Immature natural killer cell (primary cell): ENCODE measurements around the gene ARPIN. TPM values are rescaled to one million over a fixed set of nuclear protein-coding genes. Genes with fewer than 3 reads are reported as not detected.
"Not testable (repeated sequence)": the region's sequence is repeated elsewhere in the genome, so short reads cannot be mapped to it uniquely, and the experiment has no call there.

ENCODE experiments used
- DNase-seq, 3 donors: peaks; one replicate each; pipeline ENCODE4 v3.0.0; 2022; ENCODE audit warnings: mixed read lengths in 1 of 3
- H3K27ac Mint-ChIP-seq, 6 donors: one replicate each; pipeline ENCODE4 v1.8.0; 2020; ENCODE audit warnings: mixed read lengths in 6 of 6, mild to moderate bottlenecking in 5 of 6, inconsistent platforms in 4 of 6, moderate library complexity in 3 of 6
- H3K27me3 Mint-ChIP-seq, 3 donors: one replicate each; pipeline ENCODE4 v1.8.0; 2020 to 2021; ENCODE audit warnings: low read depth in 3 of 3, mild to moderate bottlenecking in 3 of 3, mixed read lengths in 3 of 3, moderate library complexity in 3 of 3, inconsistent platforms in 1 of 3
- H3K36me3 Mint-ChIP-seq, 3 donors: one replicate each; pipeline ENCODE4 v1.8.0; 2020; ENCODE audit warnings: mixed read lengths in 3 of 3, inconsistent platforms in 2 of 3, mild to moderate bottlenecking in 2 of 3
- H3K4me1 Mint-ChIP-seq, 2 donors: one replicate each; pipeline ENCODE4 v1.8.0; 2020; ENCODE audit warnings: inconsistent platforms in 2 of 2, mild to moderate bottlenecking in 2 of 2, mixed read lengths in 2 of 2, moderate library complexity in 1 of 2
- H3K4me3 Mint-ChIP-seq, 5 donors: one replicate each; pipeline ENCODE4 v1.8.0; 2020; ENCODE audit warnings: mild to moderate bottlenecking in 5 of 5, mixed read lengths in 5 of 5, inconsistent platforms in 3 of 5, moderate library complexity in 3 of 5
- H3K9me3 Mint-ChIP-seq, 6 donors: one replicate each; pipeline ENCODE4 v1.8.0; 2020; ENCODE audit warnings: mild to moderate bottlenecking in 6 of 6, mixed read lengths in 6 of 6, inconsistent platforms in 4 of 6, moderate library complexity in 3 of 6
- polyA plus RNA-seq, 3 donors: library from polyadenylated mRNA; unstranded; fragments of 300-500 nt; fragmentation: Illumina TruSeq; gene quantifications; one replicate each; pipeline ENCODE4 v1.2.3, GENCODE V29; 2021

Gene ARPIN
- polyA plus RNA-seq, result under 1 TPM in 1 of 3 donors, not detected in 2; 0.23 TPM

DNA sequence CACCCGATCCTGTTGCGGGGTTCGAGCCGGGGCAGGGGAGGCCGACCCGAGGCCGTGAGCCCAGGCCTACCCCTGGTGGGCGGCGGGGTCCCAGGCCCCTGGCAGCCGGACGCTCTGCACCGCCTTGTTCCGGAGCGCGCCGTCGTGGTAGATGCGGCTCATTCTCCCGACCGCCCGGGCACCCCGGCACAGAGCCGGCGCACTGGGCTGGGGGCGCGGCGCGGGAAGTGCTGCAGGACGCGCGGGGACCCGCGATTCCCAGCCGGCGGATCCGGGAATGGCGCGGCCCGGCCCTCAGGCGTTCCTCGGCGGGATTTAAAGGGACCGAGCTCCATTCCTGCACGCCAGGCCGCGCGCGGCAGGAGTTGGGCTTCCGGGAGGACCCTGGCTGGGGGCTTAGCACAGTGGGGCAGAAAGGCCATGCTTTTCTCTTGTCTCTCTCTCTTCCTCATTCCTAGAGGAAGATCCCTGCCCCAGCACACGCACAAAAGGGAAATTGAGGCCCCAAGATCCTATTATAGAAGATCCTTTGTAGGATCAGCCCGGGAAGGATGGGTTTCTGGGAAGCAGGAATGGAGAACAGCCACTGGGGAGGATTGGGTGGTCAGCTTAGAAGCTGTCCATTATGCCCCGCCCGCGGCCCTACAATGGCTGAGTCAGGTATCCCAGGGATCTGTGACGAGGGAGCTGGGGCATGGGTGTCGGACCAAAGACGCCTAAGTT lies at the start of gene ARPIN:
ARPIN (minus strand) TSS at position 279 of the 723 bp plus-strand sequence; CDS start at position 162, 117 bp downstream.
- DNase-seq, result peak in 1 of 3 donors; percentile 18
- Mint-ChIP-seq H3K4me1 (peaks cover 9 to 17% of the 10 kb centered on the region in 2 donors), H3K27ac (no peak within 1 kb of the TSS)

DNA sequence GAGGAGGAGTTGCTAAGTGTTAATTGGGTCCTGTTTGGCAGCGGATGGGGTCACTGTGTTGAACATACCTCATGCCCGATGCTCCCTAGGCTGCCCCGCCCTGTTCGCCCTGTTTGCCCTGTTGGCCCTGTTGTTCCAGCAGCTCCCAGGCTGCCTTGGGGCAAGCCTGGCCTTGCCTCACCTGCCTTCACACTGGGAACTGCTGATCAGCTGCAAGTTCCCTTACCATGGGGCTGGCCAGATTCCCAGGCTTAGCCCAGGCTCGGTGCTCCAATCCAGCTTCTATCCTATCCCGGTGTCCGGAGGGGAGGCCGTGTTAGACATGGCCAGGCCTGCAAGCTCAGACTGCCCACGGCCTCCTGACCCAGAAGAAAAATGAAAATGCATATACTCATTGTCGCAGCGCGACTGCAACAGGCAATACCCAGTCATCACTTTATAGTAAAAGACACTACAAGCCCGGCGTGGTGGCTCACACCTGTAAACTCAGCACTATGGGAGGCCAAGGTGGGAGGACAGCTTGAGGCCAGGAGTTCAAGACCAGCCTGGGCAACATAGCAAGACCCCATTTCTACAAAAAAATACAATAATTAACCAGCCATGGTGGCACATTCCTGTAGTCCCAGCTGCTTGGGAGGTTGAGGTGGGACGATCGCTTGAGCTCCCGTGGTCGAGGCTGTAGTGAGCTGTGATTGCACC lies 45.5 kb upstream of the ARPIN start:
- Mint-ChIP-seq H3K36me3 (no peaks in the 10 kb centered on the region), H3K9me3 (peaks cover 0 to 2% (median 0%) of the 10 kb centered on the region in 6 donors), H3K27ac (peak overlapping the region in 1 of 6 donors; percentile 66), H3K4me3 (no peak overlapping the region), H3K27me3 (no peaks in the 10 kb centered on the region), H3K4me1 (no peaks in the 10 kb centered on the region)
- no peak for DNase-seq

More for the DNA sequence above, at the start of gene ARPIN:
- H3K9me3 Mint-ChIP-seq, result no peaks in the 10 kb centered on the region
- H3K4me3 Mint-ChIP-seq, result peak within 1 kb of the TSS; percentile 45 to 65 (median 58)
- H3K36me3 Mint-ChIP-seq, result no peaks in the 10 kb centered on the region
- peaks cover 8 to 24% (median 10%) of the 10 kb centered on the region in 3 donors for H3K27me3 Mint-ChIP-seq

DNA sequence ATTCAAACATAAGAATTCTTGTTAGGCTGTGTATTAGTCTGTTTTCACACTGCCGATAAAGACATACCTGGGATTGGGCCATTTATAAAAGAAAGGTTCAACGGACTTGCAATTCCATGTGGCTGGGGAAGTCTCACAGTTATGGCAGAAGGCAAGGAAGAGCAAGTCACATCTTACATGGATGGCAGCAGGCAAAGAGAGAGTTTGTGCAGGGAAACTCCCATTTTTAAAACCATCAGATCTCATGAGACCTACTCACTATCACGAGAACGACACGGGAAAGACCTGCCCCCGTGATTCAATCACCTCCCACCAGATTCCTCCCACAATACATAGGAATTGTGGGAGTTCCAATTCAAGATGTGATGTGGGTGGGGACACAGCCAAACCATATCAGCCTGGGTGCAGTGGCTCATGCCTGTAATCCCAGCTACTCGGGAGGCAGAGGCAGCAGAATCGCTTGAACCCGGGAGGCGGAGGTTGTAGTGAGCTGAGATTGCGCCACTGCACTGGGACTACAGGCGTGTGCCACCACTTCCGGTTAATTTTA lies 42.8 kb upstream of the ARPIN start:
- not testable (repeated sequence) for DNase-seq, H3K9me3 Mint-ChIP-seq, H3K27me3 Mint-ChIP-seq, H3K4me3 Mint-ChIP-seq, H3K27ac Mint-ChIP-seq, H3K36me3 Mint-ChIP-seq, H3K4me1 Mint-ChIP-seq

DNA sequence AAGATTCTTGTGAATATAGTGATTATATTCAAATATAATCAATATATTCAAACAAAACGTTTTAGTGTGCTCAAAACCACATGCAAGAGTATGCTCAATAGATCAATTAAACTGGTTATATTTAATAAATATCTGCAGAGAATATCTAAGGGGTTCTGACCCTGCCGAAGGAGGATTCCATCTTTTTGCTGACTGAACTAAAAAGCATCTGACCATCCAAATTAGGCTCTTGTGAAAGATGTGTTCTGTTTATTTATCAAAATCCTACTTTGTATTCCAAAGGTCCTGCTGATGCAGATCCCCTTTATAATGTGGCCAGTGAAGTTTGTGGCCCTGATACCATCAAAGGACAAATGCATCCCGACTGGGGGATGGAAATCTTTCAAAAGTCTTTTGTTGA lies 41.8 kb upstream of the ARPIN start:
- Mint-ChIP-seq H3K9me3 (peaks cover 0 to 2% (median 0%) of the 10 kb centered on the region in 6 donors), H3K27ac (no peak overlapping the region), H3K36me3 (no peaks in the 10 kb centered on the region), H3K4me1 (no peaks in the 10 kb centered on the region), H3K27me3 (no peaks in the 10 kb centered on the region), H3K4me3 (no peak overlapping the region)
- no peak for DNase-seq

DNA sequence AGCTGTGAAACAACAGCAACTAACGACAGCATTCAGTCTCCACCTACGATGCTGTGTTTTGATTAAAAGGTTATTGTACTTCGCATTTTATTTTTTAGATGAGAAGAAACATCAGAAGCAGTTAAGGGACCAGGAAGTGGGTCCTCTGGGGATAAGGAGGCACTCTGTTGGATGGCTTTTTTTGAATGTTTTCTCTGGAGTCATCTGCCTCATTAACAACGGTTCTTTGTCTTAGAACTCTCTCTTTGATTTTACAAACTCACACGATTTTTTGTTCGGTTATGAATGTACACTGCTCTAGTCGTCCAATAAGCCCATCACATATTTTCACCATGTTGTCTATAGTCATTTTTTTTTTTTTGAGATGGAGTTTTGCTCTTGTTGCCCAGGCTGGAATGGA lies 36.0 kb upstream of the ARPIN start:
- Mint-ChIP-seq H3K9me3 (no peaks in the 10 kb centered on the region), H3K36me3 (no peaks in the 10 kb centered on the region), H3K4me1 (no peaks in the 10 kb centered on the region), H3K27me3 (no peaks in the 10 kb centered on the region), H3K4me3 (no peak overlapping the region), H3K27ac (no peak overlapping the region)
- no peak for DNase-seq

DNA sequence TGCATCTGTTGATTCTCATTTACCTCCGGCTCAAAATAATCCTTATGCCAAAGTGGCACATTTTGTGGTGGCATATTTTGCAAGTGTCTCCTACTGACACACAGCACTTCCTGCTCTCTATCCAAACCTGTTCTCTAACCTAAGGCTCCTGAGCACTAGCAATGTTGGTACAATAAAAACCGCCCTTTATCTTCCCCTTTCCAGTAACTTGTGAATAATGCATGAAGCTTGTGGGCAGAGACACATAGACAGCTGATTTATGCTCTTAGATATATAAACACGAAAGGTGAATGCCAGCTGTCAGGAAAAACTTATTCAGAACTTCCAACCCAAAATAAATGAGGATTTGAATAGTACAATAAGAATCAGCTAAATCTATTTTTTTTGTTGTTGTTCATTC lies 34.6 kb upstream of the ARPIN start:
- no peaks in the 10 kb centered on the region for H3K27me3 Mint-ChIP-seq
- no peak for DNase-seq
- H3K4me1 Mint-ChIP-seq, result no peaks in the 10 kb centered on the region
- no peak overlapping the region for H3K4me3 Mint-ChIP-seq
- H3K36me3 Mint-ChIP-seq, result no peaks in the 10 kb centered on the region
- no peak overlapping the region for H3K27ac Mint-ChIP-seq
- no peaks in the 10 kb centered on the region for H3K9me3 Mint-ChIP-seq

DNA sequence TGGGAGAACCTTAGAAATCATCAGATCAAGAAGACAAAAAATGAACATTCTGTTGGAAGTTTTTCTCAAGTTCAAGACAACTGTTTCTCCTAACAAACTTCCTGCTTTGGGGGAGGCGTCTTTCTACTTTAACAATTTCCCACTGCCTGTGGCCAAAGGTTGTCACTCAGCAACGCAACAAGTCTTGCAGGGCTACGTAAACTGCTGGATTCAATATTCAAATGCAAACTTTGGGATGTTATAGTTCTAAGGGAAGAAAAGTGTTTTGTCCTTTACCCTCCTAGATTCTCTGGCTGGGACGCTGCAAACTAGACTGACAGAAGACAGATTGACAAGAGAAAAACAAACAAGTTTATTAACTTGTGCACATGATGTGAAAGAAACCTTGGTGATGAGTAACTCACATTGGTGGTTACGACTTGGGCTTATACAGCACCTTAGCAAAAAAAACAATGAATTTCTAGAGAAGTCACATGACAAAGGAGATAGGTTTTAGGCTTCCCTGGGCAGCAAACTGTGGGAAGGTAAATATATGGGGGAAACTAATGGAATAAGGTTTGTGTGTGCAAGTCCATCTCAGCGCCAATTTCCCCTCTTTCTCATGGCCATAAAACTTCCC lies 34.0 kb upstream of the ARPIN start:
- H3K4me3 Mint-ChIP-seq, result no peak overlapping the region
- no peaks in the 10 kb centered on the region for H3K36me3 Mint-ChIP-seq
- no peaks in the 10 kb centered on the region for H3K9me3 Mint-ChIP-seq
- H3K4me1 Mint-ChIP-seq, result no peaks in the 10 kb centered on the region
- H3K27ac Mint-ChIP-seq, result no peak overlapping the region
- H3K27me3 Mint-ChIP-seq, result no peaks in the 10 kb centered on the region
- no peak for DNase-seq

DNA sequence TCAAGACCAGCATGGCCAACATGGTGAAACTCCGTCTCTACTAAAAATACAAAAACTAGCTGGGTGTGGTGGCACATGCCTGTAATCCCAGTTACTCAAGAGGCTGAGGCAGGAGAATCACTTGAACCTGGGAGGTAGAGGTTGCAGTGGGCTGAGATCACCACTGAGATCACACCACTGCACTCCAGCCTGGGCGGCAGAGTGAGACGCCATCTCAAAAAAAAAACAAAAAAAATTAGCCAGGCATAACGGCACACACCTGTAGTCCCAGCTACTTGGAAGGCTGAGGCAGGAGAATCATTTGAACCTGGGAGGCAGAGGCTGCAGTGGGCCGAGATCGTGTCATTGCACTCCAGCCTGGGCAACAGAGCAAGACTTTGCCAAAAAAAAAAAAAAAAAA lies 31.0 kb upstream of the ARPIN start:
- H3K36me3 Mint-ChIP-seq, H3K9me3 Mint-ChIP-seq, H3K4me3 Mint-ChIP-seq, H3K4me1 Mint-ChIP-seq, H3K27ac Mint-ChIP-seq, DNase-seq, H3K27me3 Mint-ChIP-seq: not testable (repeated sequence)

DNA sequence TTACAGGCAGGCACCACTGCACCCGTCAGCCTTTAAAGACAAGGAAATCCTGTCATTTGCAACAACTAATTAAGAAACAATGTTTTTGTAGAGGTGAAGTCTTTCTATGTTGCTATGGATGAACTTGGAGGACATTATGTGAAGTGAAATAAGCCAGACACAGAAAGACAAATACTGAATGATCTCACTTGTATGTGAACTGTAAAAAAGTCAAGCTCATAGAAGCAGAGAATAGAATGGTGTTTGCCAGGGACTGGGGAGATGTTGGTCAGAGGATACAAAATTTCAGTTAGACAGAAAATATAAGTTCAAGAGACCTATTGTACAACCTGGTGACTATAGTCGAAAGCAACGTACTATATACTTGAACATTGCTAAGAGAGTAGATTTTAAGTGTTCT lies 27.2 kb upstream of the ARPIN start:
- Mint-ChIP-seq H3K27ac (peak overlapping the region in 4 of 6 donors; percentile 5 to 63 (median 14)), H3K4me3 (no peak overlapping the region), H3K9me3 (peaks cover 0 to 2% (median 0%) of the 10 kb centered on the region in 6 donors), H3K27me3 (peaks cover 6 to 15% (median 10%) of the 10 kb centered on the region in 3 donors), H3K4me1 (peaks cover 31 to 34% of the 10 kb centered on the region in 2 donors), H3K36me3 (no peaks in the 10 kb centered on the region)
- no peak for DNase-seq

DNA sequence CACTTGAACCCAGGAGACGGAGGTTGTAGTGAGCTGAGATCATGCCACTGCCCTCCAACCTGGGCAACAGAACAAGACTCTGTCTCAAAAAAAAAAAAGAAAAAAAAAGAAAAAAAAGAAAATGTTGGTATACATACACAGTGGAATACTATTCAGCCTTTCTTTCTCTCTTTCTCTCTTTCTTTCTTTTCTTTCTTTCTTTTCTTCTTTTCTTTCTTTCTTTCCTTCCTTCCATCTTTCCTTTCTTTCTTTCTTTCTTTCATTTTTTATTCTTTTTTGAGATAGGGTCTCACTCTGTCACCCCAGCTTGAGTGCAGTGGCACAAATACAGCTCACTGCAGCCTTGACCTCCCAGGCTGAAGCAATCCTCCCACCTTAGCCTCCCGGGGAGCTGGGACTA lies 26.6 kb upstream of the ARPIN start:
- H3K36me3 Mint-ChIP-seq, DNase-seq, H3K4me3 Mint-ChIP-seq, H3K9me3 Mint-ChIP-seq: not testable (repeated sequence)
- Mint-ChIP-seq H3K4me1 (peaks cover 31 to 34% of the 10 kb centered on the region in 2 donors), H3K27ac (peak overlapping the region in 3 of 6 donors; percentile 12 to 50 (median 15)), H3K27me3 (peaks cover 6 to 15% (median 10%) of the 10 kb centered on the region in 3 donors)

DNA sequence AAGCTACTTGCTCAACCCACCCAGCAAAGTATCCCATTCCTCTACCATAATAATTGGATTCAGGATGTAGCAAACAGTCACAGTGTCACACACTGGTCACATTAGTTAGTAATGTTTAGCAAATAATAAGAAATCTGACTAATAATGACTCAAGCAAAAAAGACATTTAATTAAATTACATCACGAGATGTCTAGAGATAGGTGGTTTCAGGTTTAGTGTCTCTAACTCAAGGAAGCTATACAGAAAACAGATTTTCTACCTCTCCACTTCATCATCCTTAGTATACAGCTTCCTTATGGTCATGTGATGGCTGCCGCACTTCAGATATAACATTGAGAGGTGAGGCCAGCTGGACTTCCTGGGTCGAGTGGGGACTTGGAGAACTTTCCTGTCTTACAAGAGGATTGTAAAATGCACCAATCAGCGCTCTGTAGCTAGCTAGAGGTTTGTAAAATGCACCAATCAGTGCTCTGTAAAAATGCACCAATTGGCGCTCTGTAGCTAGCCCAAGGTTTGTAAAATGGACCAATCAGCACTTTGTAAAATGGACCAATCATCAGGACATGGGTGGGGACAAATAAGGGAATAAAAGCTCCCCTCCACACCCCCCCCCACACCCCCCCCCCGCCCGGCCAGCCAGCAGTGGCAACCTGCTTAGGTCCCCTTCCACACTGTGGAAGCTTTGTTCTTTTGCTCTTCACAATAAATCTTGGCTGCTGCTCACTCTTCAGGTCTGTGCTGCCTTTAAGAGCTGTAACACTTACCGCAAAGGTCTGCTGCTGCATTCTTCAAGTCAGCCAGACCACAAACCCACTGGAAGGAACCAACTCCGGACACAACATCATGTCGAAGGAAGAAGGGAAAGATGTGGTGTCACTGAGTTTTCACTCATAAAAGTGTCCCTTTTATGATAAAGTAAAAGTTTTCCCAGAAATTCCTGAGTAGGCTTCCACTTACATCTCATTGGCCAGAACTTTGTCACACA lies 24.9 kb upstream of the ARPIN start:
- peak; percentile 17 to 34 (median 30) for DNase-seq
- H3K36me3 Mint-ChIP-seq, result no peaks in the 10 kb centered on the region
- peak overlapping the region; percentile 94 to 97 (median 96) for H3K27ac Mint-ChIP-seq
- H3K4me3 Mint-ChIP-seq, result peak overlapping the region; percentile 40 to 76 (median 66)
- H3K9me3 Mint-ChIP-seq, result peaks cover 0 to 2% (median 0%) of the 10 kb centered on the region in 6 donors
- H3K27me3 Mint-ChIP-seq, result peaks cover 6 to 18% (median 10%) of the 10 kb centered on the region in 3 donors
- peaks cover 31 to 34% of the 10 kb centered on the region in 2 donors for H3K4me1 Mint-ChIP-seq

DNA sequence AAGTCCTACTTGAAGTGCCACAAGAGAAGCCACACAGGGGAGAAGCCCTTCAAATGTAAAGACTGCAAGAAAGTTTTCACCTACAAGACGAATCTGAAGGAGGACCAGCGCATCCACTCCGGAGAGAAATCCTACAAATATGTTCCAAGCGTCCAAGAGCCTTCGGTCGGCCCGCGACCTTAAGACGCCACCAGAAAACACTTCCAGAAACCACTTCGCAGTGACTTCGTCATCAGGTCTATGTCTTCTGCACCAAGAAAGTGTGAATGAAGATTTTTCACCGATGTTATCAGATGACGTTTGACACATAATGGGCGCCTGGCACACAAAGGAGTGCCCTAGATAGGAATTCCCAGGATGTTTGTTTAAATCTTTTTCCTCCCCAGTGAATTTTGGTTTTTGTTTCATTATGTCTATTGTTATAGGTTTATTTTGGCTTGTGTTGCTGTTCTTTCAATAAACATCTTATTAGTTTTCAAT lies 24.1 kb upstream of the ARPIN start:
- Mint-ChIP-seq H3K36me3 (no peaks in the 10 kb centered on the region), H3K9me3 (peaks cover 0 to 2% (median 0%) of the 10 kb centered on the region in 6 donors), H3K27ac (peak overlapping the region; percentile 94 to 97 (median 96)), H3K4me1 (peaks cover 31 to 34% of the 10 kb centered on the region in 2 donors), H3K27me3 (peaks cover 7 to 20% (median 10%) of the 10 kb centered on the region in 3 donors), H3K4me3 (peak overlapping the region; percentile 40 to 76 (median 66))
- DNase-seq, result peak; percentile 81 to 86 (median 83)
